A549 (cell line): ENCODE results near the gene NSUN6. TPM values are rescaled to one million over a fixed set of nuclear protein-coding genes. Genes with fewer than 3 reads are reported as not detected.

ENCODE experiments used
- ATAC-seq, 2 experiments: fragments of 200-7000 bp in 1 of 2; fragments of >200 bp in 1 of 2; cut with Nextera tagmentation in 1 of 2; cut with Tn5 transposase in 1 of 2; 3 replicates each; pipeline versions ENCODE4 v1.8.0 to v1.9.1; 2018 to 2020; ENCODE audit warnings: mild to moderate bottlenecking in 1 of 2, moderate library complexity in 1 of 2
- CTCF ChIA-PET: fragments of 300-600 bp; sonication (Branson Sonifier 250); formaldehyde crosslinking; extraction: SDS; loops from one replicate; lab custom pipeline; 2021; ENCODE audit warnings: antibody characterized with exemption, inconsistent platforms; lab: Yijun Ruan, JAX
- POLR2A ChIA-PET: fragments of 350-600 bp; formaldehyde crosslinking; extraction: SDS; loops from one replicate; lab custom pipeline; 2021; ENCODE audit warnings: antibody characterized with exemption, inconsistent platforms; lab: Yijun Ruan, JAX
- DNase-seq, 2 experiments: peaks; one replicate each; pipeline versions ENCODE4 v3.0.0 to v3.0.0-alpha.2; 2011 to 2016; ENCODE audit warnings: low read depth in 1 of 2, low spot score in 1 of 2
- FAIRE-seq: peaks from 2 replicates; lab custom pipeline; 2011; peaks lifted over from hg19 to GRCh38; lab: Jason Lieb, UNC
- H3K27ac ChIP-seq, 2 experiments: fragments of >200 bp; sonication (Bioruptor Twin); formaldehyde crosslinking; 3 replicates each; pipeline ENCODE4 v1.5.1; 2016 to 2017
- H3K4me1 ChIP-seq: fragments of >200 bp; sonication (Bioruptor Twin); formaldehyde crosslinking; 3 replicates; pipeline ENCODE4 v1.6.1; 2016
- H3K4me2 ChIP-seq: fragments of >200 bp; sonication (Bioruptor Twin); formaldehyde crosslinking; 3 replicates; pipeline ENCODE4 v1.6.1; 2016
- H3K4me3 ChIP-seq: fragments of >200 bp; sonication (Bioruptor Twin); formaldehyde crosslinking; 3 replicates; pipeline ENCODE4 v1.5.1; 2016
- H3K9me3 ChIP-seq: fragments of >200 bp; sonication (Bioruptor Twin); formaldehyde crosslinking; 3 replicates; pipeline ENCODE4 v1.6.1; 2016
- BCL3 ChIP-seq: fragments of >200 bp; sonication (Bioruptor Twin); formaldehyde crosslinking; IDR thresholded peaks from 3 replicates; pipeline ENCODE4 v1.6.1; 2016
- BHLHE40 ChIP-seq: IDR thresholded peaks from 2 replicates; pipeline ENCODE4 v1.6.1; 2012; ENCODE audit warnings: low read depth, low read length, inconsistent platforms
- CEBPB ChIP-seq, 2 experiments: fragments of >200 bp in 1 of 2; sonication (Bioruptor Twin) in 1 of 2; formaldehyde crosslinking in 1 of 2; IDR thresholded peaks; 2 replicates each; pipeline ENCODE4 v1.6.1; 2012 to 2016
- CHD4 ChIP-seq: fragments of 200-600 bp; sonication (generic); IDR thresholded peaks from 2 replicates; pipeline ENCODE4 v1.6.1; 2016; ENCODE audit warnings: antibody characterized with exemption, mild to moderate bottlenecking, borderline replicate concordance
- EHF ChIP-seq: fragments of 250-450 bp; sonication (Bioruptor Pico); IDR thresholded peaks from 2 replicates; pipeline ENCODE4 v1.5.0; 2020; ENCODE audit warnings: mild to moderate bottlenecking
- EHMT2 ChIP-seq: fragments of 200-600 bp; sonication (generic); IDR thresholded peaks from 2 replicates; pipeline ENCODE4 v1.6.1; 2016; ENCODE audit warnings: antibody characterized with exemption, low read depth, mild to moderate bottlenecking, moderate library complexity
- GATA3 ChIP-seq: IDR thresholded peaks from 2 replicates; pipeline ENCODE4 v1.6.1; 2012; ENCODE audit warnings: borderline replicate concordance
- HES2 ChIP-seq: fragments of >200 bp; sonication (Bioruptor Twin); formaldehyde crosslinking; IDR thresholded peaks from 2 replicates; pipeline ENCODE4 v1.6.1; 2016
- HEYL ChIP-seq: fragments of 250-450 bp; sonication (Bioruptor Pico); IDR thresholded peaks from 2 replicates; pipeline ENCODE4 v1.8.0; 2021; ENCODE audit warnings: mild to moderate bottlenecking, moderate library complexity
- HMGXB4 ChIP-seq: fragments of 250-450 bp; sonication (Bioruptor Pico); IDR thresholded peaks from 2 replicates; pipeline ENCODE4 v1.5.0; 2021; ENCODE audit warnings: mild to moderate bottlenecking, moderate library complexity, borderline replicate concordance
- HOXA7 ChIP-seq: fragments of 250-450 bp; sonication (Bioruptor Pico); IDR thresholded peaks from 2 replicates; pipeline ENCODE4 v1.5.0; 2020; ENCODE audit warnings: mild to moderate bottlenecking, moderate library complexity
- HOXB5 ChIP-seq: fragments of 250-450 bp; sonication (Bioruptor Pico); IDR thresholded peaks from 2 replicates; pipeline ENCODE4 v1.5.0; 2020; ENCODE audit warnings: mild to moderate bottlenecking, moderate library complexity
- MAFK ChIP-seq: fragments of 450-650 bp; IDR thresholded peaks from 2 replicates; pipeline ENCODE4 v1.6.1; 2014; ENCODE audit not compliant: partially characterized antibody
- MYC ChIP-seq: IDR thresholded peaks from 2 replicates; pipeline ENCODE4 v1.6.1; 2012; ENCODE audit warnings: mild to moderate bottlenecking, inconsistent platforms, low read length, improper control_type of control experiment, borderline replicate concordance
- NPAS2 ChIP-seq: fragments of 250-450 bp; sonication (Bioruptor Pico); IDR thresholded peaks from 2 replicates; pipeline ENCODE4 v1.8.0; 2022; ENCODE audit warnings: mild to moderate bottlenecking, moderate library complexity, borderline replicate concordance
- POLR2A ChIP-seq: IDR thresholded peaks from 2 replicates; pipeline ENCODE4 v1.6.1; 2012; ENCODE audit warnings: mild to moderate bottlenecking, low read length
- POLR2AphosphoS2 ChIP-seq: conservative IDR thresholded peaks from 2 replicates; pipeline ENCODE4 v1.6.1; 2012; ENCODE audit warnings: low read length, improper control_type of control experiment, inconsistent platforms
- RFX5 ChIP-seq: fragments of 450-650 bp; IDR thresholded peaks from 2 replicates; pipeline ENCODE4 v1.7.1; 2014; ENCODE audit warnings: antibody characterized with exemption, mild to moderate bottlenecking, moderate library complexity
- SREBF2 ChIP-seq: fragments of 450-650 bp; IDR thresholded peaks from 2 replicates; pipeline ENCODE4 v1.6.1; 2014; ENCODE audit warnings: mild to moderate bottlenecking, moderate library complexity
- TFCP2L1 ChIP-seq: fragments of 250-450 bp; sonication (Bioruptor Pico); IDR thresholded peaks from 2 replicates; pipeline ENCODE4 v1.5.0; 2021; ENCODE audit warnings: mild to moderate bottlenecking
- TP53 ChIP-seq: fragments of 250-450 bp; sonication (Bioruptor Pico); IDR thresholded peaks from 2 replicates; pipeline ENCODE4 v1.5.0; 2021; ENCODE audit warnings: mild to moderate bottlenecking, moderate library complexity
- USF2 ChIP-seq: fragments of 450-650 bp; IDR thresholded peaks from 2 replicates; pipeline ENCODE4 v1.6.1; 2014; ENCODE audit warnings: antibody characterized with exemption
- ZFP36 ChIP-seq: fragments of 450-650 bp; IDR thresholded peaks from 2 replicates; pipeline ENCODE4 v1.6.1; 2014; ENCODE audit warnings: borderline replicate concordance; ENCODE audit not compliant: partially characterized antibody
- ZNF302 ChIP-seq: fragments of 250-450 bp; sonication (Bioruptor Pico); IDR thresholded peaks from 2 replicates; pipeline ENCODE4 v1.9.0; 2021; ENCODE audit warnings: inconsistent platforms, mild to moderate bottlenecking, moderate library complexity
- ZSCAN20 ChIP-seq: fragments of 250-450 bp; sonication (Bioruptor Pico); IDR thresholded peaks from 2 replicates; pipeline ENCODE4 v1.8.0; 2022; ENCODE audit warnings: mild to moderate bottlenecking, moderate library complexity
- WGBS: methylation state at CpG from one replicate; pipeline ENCODE4 v1.1.6; 2017; ENCODE audit errors: missing lambda C conversion rate; 5-methylcytosine and 5-hydroxymethylcytosine counted together
- polyA plus RNA-seq, 4 experiments: library from polyadenylated mRNA; depleted of rRNA in 3 of 4; stranded (reverse); fragments of >200 nt; fragmentation: RNase III in 1 of 4; extraction: RNeasy Plus Mini Kit Qiagen cat#74134 plus additional on column Dnase treatment in 1 of 4; gene quantifications; 2 replicates in 3 of 4; 3 replicates in 1 of 4; pipeline ENCODE4 v1.2.3, GENCODE V29; 2011 to 2017
- TF ChIP-seq, protein P1 (sequence below): IDR thresholded peaks from 2 replicates; pipeline ENCODE4 v1.6.1; 2012
- TF ChIP-seq, protein P2 (sequence below): IDR thresholded peaks from 2 replicates; pipeline ENCODE4 v1.6.1; 2012; ENCODE audit warnings: low read depth, borderline replicate concordance

The NSUN6 gene
- polyA plus RNA-seq, 2 of the 4 experiments (the other 2 are of a cell fraction) = 6.5 to 14.7 TPM

DNA sequence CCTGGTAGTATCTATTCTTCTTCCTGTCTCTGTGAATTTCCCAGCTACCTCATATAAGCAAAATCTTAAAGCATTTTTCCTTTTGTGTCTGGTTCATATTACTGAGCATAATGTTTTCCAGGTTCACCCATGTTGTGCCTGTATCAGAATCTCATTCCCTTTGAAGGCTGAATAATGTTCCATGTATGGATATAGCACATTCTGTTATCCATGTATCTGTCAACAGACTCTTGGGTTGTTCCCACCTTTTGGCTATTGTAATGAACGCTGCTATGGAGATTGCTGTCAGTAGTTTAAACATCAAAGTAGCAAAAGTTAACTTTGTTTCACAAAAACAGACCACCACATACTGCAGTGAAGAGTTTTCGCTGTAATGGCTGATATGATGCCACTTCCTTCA, 99.9 kb downstream of the NSUN6 start:
- no peak for DNase-seq
- Histone ChIP-seq H3K27ac (no peak overlapping the region), H3K4me3 (no peak overlapping the region), H3K9me3 (no peaks in the 10 kb centered on the region), H3K4me2 (no peak overlapping the region), H3K4me1 (no peaks in the 10 kb centered on the region)
- no peak for TF ChIP-seq MAFK
- TF ChIP-seq BHLHE40 = no peak
- TF ChIP-seq RFX5 = no peak
- no peak for TF ChIP-seq ZFP36
- no peak for TF ChIP-seq POLR2AphosphoS2
- no peak for TF ChIP-seq MYC
- TF ChIP-seq, protein P1, sequence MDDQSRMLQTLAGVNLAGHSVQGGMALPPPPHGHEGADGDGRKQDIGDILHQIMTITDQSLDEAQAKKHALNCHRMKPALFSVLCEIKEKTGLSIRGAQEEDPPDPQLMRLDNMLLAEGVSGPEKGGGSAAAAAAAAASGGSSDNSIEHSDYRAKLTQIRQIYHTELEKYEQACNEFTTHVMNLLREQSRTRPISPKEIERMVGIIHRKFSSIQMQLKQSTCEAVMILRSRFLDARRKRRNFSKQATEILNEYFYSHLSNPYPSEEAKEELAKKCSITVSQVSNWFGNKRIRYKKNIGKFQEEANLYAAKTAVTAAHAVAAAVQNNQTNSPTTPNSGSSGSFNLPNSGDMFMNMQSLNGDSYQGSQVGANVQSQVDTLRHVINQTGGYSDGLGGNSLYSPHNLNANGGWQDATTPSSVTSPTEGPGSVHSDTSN = no peak
- no peak for TF ChIP-seq TP53 (CRISPR knock-in tag)
- no peak for TF ChIP-seq CEBPB (IDR thresholded peaks at IDR 0.05)
- TF ChIP-seq ZSCAN20 (CRISPR knock-in tag) = no peak
- TF ChIP-seq, protein P2, sequence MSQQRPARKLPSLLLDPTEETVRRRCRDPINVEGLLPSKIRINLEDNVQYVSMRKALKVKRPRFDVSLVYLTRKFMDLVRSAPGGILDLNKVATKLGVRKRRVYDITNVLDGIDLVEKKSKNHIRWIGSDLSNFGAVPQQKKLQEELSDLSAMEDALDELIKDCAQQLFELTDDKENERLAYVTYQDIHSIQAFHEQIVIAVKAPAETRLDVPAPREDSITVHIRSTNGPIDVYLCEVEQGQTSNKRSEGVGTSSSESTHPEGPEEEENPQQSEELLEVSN = no peak
- no peak for TF ChIP-seq NPAS2 (CRISPR knock-in tag)
- ATAC-seq = no peak
- FAIRE-seq = no peak
- ChIA-PET CTCF (no interaction called here), POLR2A (no interaction called here)
- 86% methylated on average over 2 of the region's 2 CpGs for WGBS

DNA sequence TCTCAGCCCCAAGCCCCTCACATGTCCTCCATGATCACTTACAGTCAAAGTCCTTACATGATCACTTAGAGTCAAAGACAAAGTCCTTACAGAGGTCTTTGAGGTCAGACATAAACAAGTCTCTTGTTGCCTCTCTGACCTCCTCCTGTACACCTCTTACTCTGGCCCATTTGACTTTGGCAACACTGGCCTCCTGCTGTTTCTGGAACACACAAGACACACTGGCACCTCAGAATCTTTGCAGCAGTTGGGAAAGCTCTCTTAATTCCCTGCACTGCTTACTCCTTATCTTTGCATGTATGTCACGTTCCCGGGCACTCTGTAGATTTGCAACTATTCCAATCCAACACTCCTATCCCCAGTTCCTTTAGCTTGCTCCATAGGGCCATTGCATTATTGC, 102.3 kb downstream of the NSUN6 start:
- H3K4me2 ChIP-seq = no peak overlapping the region
- H3K9me3 ChIP-seq = no peaks in the 10 kb centered on the region
- ChIA-PET POLR2A (no interaction called here), CTCF (interaction anchor here (0.8 kb wide), 1 partner anchor 26 kb away, joined by 3 read pairs; no protein-coding TSS in a partner anchor)
- no peak overlapping the region for H3K27ac ChIP-seq
- no peak overlapping the region for H3K4me3 ChIP-seq
- no peak for TF ChIP-seq HEYL (CRISPR knock-in tag)
- TF ChIP-seq GATA3 = no peak
- no peak for TF ChIP-seq EHF
- TF ChIP-seq HMGXB4 (CRISPR knock-in tag) = no peak
- TF ChIP-seq TP53 (CRISPR knock-in tag) = no peak
- no peak for TF ChIP-seq HOXB5 (CRISPR knock-in tag)
- TF ChIP-seq CEBPB (IDR thresholded peaks at IDR 0.05) = no peak
- no peak for TF ChIP-seq HES2
- no peaks in the 10 kb centered on the region for H3K4me1 ChIP-seq
- FAIRE-seq (no peak), DNase-seq (no peak), ATAC-seq (no peak)
- 94% methylated on average over 2 of the region's 2 CpGs for WGBS

DNA sequence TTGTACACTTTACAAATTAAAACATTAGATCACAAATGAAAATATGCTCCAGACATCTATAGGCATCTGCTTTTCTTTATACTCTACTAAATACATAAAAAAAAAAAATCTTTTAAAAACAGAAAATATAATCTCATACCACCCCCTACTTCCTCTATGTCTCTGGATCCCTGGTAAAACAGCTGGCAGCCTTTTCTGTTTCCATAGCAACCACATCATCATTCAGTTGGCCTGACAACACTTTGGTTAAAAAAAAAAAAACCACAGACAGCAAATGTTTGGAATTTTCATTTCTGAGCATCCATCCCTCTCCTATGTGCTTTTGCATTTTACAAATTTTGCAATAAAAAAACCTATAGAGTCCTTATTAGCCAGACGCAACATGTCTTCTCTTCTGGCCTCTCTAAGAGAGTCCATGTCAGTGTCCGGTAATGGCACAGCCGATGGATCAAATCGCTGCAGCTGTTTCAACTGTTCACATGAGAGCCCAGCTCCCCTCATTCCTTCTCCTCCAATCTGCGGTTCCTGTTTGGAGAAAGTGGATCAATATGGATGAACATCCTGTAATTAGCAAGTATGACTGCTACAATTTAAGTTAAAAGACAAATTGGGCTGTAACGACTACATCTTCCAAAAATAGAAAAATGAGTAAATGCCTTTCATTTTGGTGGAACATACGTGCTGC, 105.6 kb downstream of the NSUN6 start:
- FAIRE-seq (no peak), ATAC-seq (no peak), DNase-seq (no peak)
- Histone ChIP-seq H3K9me3 (no peaks in the 10 kb centered on the region), H3K27ac (no peak overlapping the region), H3K4me2 (no peak overlapping the region), H3K4me1 (peaks cover 8% of the 10 kb centered on the region; the same call in 2 of the 3 replicates), H3K4me3 (no peak overlapping the region)
- POLR2A ChIA-PET = no interaction called here
- TF ChIP-seq CHD4 (no peak), HEYL (CRISPR knock-in tag) (no peak), HOXA7 (CRISPR knock-in tag) (no peak), TFCP2L1 (CRISPR knock-in tag) (no peak), HOXB5 (CRISPR knock-in tag) (no peak), EHMT2 (no peak), ZNF302 (CRISPR knock-in tag) (no peak), CEBPB (IDR thresholded peaks at IDR 0.05) (no peak), POLR2A (no peak), SREBF2 (no peak), BCL3 (no peak), USF2 (no peak)
- WGBS = 94% methylated on average over 7 of the region's 7 CpGs
- CTCF ChIA-PET = interaction anchor here (1.0 kb wide), 1 partner anchor 11 kb away, joined by 3 read pairs; no protein-coding TSS in a partner anchor
